AG09319 (cell line): ENCODE measurements around the gene SLCO1B3.

Experiments
- DNase-seq: peaks from one replicate; pipeline ENCODE4 v3.0.0-alpha.2; 2010; ENCODE audit warnings: low read depth; ENCODE audit errors: extremely low read depth
- TF ChIP-seq, protein P1 (sequence below): IDR thresholded peaks from 2 replicates; pipeline ENCODE4 v1.5.1; 2011; ENCODE audit warnings: low read depth, mild to moderate bottlenecking, inconsistent platforms, low read length, moderate library complexity

The SLCO1B3 gene

DNA sequence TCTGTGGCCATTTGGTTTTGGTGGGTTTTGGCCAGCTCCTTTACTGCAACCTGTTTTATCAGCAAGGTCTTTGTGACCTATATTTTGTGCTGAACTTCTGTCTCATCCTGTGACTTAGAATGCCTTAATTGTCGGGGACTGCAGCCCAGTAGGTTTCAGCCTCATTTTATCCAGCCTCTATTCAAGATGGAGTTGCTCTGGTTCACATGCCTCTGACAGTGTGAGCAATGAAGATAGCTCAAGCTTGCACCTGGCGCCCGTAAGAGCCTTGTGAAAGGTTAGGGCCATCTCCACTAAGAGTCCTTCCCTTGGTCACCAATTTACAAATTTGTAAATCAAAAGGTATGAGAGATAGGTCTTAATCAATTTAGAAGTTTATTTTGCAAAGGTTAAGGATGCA is 19.4 kb downstream of the SLCO1B3 start:
- DNase-seq: no peak
- TF ChIP-seq, protein P1, sequence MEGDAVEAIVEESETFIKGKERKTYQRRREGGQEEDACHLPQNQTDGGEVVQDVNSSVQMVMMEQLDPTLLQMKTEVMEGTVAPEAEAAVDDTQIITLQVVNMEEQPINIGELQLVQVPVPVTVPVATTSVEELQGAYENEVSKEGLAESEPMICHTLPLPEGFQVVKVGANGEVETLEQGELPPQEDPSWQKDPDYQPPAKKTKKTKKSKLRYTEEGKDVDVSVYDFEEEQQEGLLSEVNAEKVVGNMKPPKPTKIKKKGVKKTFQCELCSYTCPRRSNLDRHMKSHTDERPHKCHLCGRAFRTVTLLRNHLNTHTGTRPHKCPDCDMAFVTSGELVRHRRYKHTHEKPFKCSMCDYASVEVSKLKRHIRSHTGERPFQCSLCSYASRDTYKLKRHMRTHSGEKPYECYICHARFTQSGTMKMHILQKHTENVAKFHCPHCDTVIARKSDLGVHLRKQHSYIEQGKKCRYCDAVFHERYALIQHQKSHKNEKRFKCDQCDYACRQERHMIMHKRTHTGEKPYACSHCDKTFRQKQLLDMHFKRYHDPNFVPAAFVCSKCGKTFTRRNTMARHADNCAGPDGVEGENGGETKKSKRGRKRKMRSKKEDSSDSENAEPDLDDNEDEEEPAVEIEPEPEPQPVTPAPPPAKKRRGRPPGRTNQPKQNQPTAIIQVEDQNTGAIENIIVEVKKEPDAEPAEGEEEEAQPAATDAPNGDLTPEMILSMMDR: no peak

DNA sequence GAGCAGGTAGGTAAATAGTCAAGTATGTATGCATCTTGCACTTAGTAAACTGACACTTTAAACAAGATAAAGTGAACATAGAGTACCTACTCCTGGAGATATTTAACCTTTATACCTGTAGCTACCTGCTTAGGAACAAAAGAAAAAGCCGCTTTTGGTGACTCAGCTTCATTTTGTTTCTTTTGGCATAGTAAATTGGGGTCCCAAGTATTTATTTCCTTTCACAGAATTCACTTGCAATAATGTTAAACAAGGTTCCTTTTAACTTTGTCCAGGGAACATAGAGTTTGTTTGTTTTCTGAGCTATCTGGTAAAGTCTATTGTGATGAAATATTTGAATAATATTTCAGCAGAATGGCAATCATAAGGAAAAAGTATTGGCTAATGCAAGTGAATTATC is 20.0 kb downstream of the SLCO1B3 start:
- DNase-seq: no peak
- TF ChIP-seq, protein P1: no peak

DNA sequence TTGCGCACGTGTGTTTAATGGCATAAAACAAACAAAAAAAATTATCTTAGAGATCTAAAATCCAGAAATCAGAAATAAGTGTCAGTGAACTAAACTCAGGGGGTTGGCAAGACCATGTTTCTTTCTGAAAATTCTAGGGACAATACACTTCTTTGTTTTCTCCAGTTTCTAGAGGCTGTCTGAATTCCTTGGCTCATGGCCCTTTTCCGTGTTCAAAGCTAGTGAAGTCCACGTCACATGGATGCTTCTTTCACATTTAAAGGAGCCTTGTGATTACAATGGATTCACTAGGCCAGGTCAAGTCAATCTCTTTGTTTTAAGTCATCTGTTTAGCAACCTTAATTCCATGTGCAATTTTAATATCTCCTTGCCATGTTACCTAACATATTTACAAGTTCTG is 22.4 kb downstream of the SLCO1B3 start:
- TF ChIP-seq, protein P1: no peak
- no peak for DNase-seq

DNA sequence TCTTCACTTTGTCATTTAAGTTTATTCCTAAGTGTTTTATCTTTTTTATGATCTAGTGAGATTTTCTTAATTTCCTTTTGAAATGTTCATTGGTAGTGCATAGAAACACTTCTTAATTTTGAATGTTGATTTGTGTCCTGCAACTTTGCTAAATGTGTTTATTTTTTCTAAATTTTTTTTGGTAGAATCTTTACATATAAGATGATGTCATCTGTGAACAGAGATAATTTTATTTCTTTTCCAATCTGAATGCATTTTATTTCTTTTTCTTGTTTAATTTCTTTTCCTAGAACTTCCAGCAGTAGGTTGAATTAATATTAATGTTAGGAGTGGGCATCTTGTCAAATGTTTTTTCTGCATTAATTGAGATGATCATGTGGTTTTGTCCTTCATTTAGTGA is 42.1 kb downstream of the SLCO1B3 start:
- TF ChIP-seq, protein P1: no peak
- DNase-seq: no peak

DNA sequence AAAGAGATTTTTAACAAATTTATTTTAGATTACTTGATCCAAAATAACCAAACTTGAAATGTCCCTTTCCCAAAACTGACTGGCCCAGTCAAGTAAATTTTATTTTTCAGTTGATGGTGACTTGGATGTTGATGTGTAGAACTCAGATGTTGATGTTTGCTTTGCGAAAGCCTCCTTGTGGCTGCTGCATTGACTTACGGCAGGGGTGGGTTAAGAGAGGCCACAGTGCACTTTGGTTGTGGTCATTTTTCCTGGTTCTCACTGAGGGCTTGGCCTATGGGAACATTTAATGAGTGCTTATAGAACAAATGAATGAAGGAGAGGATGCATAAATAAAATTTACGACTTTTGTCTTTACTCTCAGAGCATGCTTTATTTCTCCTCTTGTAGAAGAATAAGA is 52.6 kb downstream of the SLCO1B3 start:
- no peak for DNase-seq
- TF ChIP-seq, protein P1: no peak

DNA sequence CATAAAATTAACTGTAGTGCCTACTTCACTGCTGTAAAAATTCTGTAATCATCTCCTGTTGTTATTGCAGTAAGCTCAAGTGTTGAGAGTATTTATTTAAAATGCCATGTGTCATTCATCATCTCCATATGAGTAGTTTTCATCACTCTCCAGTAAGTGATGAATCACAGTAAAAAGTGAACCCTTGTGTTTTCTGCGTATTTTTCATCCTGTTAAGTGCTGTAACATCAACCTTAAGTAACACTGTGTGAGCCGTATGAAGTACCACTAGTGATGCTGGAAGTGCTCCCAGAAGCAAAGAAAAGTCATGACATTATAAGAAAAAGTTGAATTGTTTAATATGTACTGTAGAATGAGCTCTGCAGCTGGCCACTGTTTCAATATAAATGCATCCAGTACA is 55.4 kb downstream of the SLCO1B3 start:
- TF ChIP-seq, protein P1: no peak
- no peak for DNase-seq

DNA sequence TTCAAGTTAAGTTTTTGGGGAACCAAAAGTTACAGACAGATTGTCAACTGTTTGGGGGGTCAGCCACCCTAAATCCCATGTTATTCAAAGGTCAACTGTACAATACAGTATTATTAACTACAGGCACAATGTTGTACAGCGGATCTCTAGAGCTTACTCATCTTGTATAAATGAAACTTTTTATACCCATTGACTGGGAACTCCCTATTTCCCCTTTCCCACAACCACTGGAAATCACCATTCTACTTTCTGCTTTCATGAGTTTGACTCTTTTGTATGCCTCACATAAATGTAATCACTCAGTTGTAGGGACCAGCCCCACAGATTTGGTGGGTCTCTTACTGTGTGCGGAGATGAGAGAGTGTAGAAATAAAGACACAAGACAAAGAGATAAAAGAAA is 57.8 kb downstream of the SLCO1B3 start:
- no peak for DNase-seq

More for the DNA sequence above, 57.8 kb downstream of the SLCO1B3 start:
- TF ChIP-seq, protein P1: no peak
